Measurements from ENCODE around the gene WDR1.

WDR1 gene

DNA sequence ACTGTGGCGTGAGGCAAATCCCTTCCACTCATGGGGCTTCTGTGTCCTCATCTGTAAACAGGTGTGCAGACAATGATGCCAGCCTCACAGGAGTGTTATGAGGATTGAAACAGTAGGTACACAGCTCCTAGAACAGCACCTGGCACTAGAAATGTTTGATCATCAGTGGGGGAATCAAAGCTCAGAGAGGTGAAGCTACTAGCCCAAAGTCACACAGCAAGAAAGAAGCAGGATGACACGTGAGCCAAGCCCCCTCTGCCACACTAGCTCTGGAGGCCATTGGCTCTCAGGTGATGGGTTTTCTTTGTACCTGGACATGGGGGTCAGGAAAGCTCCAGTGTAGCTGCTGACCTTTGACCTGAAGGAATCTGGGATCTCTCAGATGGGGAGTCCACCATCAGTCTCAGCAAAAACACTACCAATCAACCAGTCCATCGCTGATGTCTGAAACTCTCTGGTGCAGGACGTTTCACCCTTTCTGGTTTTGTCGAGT, 81.9 kb downstream of the WDR1 start:
- no peak for DNase-seq

DNA sequence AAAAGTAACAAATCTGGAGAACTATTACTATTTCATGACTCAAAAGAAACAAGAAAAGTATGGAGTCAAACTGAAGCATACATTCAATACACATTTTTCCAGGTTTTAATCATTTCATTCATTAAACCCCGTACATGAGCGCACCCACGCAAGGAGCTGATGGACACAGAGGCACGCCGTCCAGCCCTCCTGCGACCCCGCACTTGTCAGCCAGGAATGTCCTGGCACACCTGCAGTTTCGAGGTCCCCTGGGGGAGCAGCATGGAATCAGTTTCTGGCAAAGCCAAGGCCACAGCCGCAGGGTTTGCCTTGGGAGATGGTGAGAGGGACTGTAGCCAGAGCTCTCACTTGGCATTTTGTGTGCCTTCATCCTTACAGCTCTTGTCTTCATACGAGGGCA, 82.5 kb downstream of the WDR1 start:
- DNase-seq, result no peak

DNA sequence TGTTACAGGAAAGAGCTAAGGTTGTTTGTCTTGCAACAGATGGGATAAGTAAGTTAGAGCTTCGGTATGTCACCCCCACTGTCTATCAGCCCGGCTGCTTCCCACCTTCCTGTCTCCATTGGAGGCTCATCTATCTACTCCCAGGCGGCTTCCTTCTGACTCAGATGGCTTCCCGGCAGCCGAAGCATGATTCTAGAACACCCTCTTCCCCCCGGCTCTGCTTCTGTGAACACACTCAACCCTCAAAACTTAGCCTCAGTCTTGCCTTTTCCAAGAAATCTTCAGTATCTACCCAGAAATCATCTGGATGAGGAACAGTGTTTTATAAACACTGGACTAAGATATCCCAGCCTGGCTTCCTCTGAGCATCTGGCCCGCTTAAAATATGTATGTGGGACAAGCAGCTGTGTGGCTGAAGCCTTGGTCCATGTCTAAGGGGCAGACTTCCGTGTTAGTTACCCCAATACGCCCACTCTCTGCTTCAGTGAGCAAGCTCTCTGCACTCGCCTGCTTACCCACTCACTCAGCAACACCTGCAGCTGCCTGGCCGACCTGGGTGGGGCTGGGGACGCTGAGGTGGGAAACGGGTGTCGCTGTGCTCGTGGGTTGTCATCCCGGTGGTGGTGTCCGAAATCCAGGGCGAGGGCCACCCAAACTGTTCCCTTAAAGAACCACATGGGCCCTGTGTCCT, 83.3 kb downstream of the WDR1 start:
- no peak for DNase-seq

DNA sequence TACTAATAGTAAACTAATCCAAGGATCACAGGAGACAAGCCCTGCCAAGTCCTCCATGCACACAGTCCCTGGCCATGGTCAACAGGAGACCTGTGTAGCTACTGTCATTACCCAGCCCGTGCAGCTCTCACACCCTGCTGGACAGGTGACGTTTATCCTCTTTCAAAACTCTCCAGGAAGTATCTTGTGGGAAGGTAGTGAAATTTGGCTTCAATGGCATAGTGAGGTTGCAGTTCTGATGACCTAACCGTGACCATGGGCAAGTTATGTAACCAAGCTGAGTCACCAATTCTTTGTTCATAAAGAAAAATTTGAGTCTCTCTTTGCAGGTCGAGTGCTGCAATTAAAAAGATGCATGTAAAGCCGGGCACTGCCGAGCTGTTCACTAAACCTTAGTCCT, 84.0 kb downstream of the WDR1 start:
- no peak for DNase-seq

DNA sequence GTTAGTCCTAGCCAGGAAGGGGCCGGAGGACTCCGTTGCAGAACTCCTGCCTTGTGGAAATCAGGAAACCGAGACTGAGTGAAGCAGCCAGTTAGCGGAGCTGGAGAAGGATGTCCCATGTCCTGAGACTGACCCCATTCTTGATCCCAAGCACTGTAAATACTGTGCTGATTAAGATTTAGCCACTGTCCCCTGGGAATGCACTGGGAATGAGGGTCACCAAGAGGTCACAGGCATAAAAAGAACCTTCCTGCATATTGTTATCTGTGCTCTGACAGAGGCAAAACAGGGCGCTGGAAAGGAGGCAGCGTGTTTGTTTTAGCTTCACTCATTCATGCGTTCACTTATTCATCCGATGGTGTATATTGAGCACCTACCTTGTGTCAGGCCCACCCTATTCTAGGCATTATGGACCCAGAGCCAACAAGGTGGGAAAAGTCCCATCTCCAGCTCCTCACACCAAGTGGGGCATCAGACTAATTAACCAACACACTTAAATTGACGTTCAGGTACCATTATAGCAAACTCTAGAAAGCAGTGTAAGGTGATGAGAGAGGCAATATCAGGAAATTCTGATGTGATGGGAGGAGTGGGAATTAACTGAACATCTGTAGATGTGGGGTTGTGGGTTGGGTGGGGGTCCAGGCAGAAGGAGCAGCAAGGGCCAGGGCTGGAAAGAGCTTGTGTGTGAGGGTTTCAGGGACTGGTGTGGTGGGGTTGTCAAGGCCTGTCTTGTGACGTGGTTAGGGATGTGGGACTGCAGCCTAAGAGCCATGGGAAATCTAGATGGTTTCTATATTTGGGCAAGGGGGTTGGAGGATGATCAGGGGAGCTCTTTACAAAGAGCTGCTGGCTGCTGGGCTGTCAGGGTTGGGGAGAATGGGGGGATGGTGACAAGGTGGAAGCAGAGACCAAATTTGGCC, 84.7 kb downstream of the WDR1 start:
- no peak for DNase-seq

DNA sequence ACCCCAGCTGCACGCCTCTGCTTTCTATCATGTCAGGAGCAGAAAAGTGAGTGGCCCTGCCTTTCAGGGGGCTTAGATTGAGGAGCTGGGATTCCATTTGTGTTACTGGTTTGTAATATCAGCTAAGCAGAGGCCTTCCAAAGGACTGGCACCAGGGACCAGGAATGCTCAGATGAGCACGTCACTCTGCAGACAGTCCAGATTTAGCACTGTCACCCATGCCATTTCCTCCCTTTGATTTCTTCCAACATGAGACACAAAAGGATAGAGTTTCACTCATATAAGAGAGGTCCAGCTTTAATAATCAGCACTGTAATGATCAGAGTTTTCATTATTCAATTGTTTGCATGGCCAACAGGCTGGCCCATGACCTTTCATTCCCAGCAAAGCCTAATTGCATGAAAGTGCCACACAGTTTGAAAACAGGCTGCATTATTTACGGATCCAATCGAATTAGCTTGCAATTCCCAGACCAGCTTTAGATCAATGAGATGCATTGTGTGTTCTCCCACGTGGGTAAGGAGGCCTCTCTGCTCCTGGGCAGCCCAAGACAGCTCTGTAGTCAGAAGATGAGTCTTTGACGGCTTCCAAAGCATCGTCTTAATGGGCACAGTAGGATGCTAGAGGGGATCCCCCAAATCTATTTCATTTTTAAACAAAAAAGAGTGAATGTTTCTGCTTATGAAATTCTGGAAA, 85.5 kb downstream of the WDR1 start:
- no peak for DNase-seq

DNA sequence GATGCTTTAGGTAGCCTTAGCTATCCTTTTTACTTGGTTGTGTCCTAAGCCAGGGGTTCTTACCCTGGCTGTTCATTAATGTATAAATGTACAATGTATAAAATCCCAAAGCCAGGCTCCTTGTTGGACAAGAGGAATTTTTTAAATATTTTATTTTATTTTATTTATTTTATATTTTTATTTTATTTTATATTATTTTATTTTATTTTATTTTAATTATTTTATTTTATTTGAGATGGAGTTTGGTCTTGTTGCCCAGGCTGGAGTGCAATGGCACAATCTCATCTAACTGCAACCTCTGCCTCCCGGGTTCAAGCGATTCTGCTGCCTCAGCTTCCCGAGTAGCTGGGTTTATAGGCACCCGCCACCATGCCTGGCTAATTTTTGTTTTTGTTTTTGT, 87.2 kb downstream of the WDR1 start:
- no peak for DNase-seq

DNA sequence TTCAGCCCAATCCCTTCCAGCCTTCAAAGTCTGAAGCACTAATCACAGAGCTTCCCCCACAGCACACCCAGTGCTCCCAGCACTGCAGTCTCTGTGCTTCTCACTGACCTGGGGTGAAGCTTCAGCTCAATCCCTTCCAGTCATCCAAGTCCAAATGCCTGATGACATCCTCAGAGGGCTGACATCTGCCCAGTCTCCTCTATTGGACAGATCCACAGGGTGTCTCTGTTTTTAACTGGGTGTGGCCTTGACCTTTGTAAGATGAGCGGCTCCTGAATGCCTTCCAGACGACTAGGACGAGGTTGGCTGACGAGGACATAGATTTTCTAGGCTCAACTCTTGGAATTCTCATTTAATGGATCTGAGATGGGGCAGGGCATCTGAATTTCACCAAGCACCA, 87.7 kb downstream of the WDR1 start:
- no peak for DNase-seq

DNA sequence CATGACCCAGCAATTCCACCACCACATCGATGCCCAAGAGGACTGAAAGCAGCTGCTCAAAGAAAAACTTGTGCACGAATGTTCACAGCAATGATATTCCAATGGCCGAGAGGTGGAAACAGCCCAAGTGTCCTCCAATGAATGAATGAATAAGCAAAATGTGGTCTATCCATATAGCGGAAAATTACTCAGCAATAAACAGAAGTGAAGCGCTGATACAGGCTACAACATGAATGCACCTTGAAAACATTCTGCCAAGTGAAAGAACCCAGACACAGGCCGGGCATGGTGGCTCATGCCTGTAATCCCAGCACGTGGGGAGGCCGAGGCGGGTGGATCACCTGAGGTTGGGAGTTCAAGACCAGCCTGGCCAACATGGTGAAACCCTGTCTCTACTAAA, 90.1 kb downstream of the WDR1 start:
- DNase-seq, result no peak

DNA sequence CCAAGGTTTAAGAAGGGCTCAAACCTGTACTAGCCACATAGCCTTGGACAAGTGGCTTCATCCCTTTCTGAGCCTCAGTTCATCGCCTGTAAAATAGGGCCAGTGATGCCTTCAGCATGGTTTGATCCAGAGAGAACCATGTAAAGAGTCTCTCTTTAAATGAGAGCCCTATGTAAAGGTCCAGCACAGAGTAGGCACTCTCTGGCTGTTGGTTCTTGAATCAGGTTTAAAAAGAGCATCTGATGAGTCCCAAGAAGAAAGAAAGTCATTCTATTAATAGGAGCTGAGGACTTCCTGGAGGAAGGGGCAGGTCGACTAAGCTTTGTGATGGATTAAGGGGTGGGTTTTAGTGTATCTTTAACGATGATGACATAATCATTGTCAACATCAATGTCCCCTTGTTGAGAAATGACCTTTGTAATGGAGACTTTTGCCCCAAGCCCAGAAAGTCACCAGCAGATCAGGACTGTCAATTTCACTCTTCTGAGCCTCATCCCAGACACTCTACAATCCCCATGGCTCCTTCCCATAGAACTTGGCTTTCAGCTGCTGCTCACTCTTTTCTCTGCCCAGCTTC, 91.3 kb downstream of the WDR1 start:
- no peak for DNase-seq

Measured in stimulated activated CD4-positive, alpha-beta T cell treated with anti-CD3 and anti-CD28 coated beads, Interleukin-2, amount 100 ng/mL, for 48 hours (primary cell).